Neural cell (in vitro differentiated cells): ENCODE measurements around the gene OR2W1.

Source experiments
- EP300 ChIP-seq: fragments of 450-650 bp; conservative IDR thresholded peaks from 2 replicates; pipeline ENCODE4 v1.6.1; 2014; ENCODE audit warnings: antibody characterized with exemption, mild to moderate bottlenecking, moderate library complexity; ENCODE audit not compliant: poor library complexity, severe bottlenecking
- EZH2 ChIP-seq: fragments of 200-600, 300-800 bp; shearing (Covaris generic), sonication (generic); IDR thresholded peaks from 2 replicates; pipeline ENCODE4 v1.6.1; 2014; ENCODE audit warnings: antibody characterized with exemption, low read length, borderline replicate concordance, mild to moderate bottlenecking; ENCODE audit not compliant: insufficient read depth, poor library complexity, severe bottlenecking
- MXI1 ChIP-seq: fragments of 450-650 bp; conservative IDR thresholded peaks from 2 replicates; pipeline ENCODE4 v1.6.1; 2014; ENCODE audit warnings: antibody characterized with exemption, mild to moderate bottlenecking; ENCODE audit not compliant: poor library complexity, severe bottlenecking
- POLR2AphosphoS5 ChIP-seq: IDR thresholded peaks from 2 replicates; pipeline ENCODE4 v1.6.1; 2012
- RAD21 ChIP-seq: fragments of 450-650 bp; conservative IDR thresholded peaks from 2 replicates; pipeline ENCODE4 v1.6.1; 2014; ENCODE audit warnings: antibody characterized with exemption, mild to moderate bottlenecking, moderate library complexity
- SMC3 ChIP-seq: fragments of 450-650 bp; conservative IDR thresholded peaks from 2 replicates; pipeline ENCODE4 v1.6.1; 2014; ENCODE audit warnings: antibody characterized with exemption, mild to moderate bottlenecking, moderate library complexity; ENCODE audit not compliant: poor library complexity
- TAF1 ChIP-seq: IDR thresholded peaks from 2 replicates; pipeline ENCODE4 v1.6.1; 2012; ENCODE audit warnings: low read depth
- TF ChIP-seq, protein P1 (sequence below): fragments of 450-650 bp; IDR thresholded peaks from 2 replicates; pipeline ENCODE4 v1.5.1; 2014; ENCODE audit warnings: antibody characterized with exemption, mild to moderate bottlenecking, moderate library complexity; ENCODE audit not compliant: poor library complexity, severe bottlenecking
- TF ChIP-seq, protein P2 (sequence below): IDR thresholded peaks from 2 replicates; pipeline ENCODE4 v1.6.1; 2012; ENCODE audit warnings: borderline replicate concordance

GRCh38 chr6:29025927-29026585, 18.9 kb downstream of the OR2W1 start:
- TF ChIP-seq, protein P1, sequence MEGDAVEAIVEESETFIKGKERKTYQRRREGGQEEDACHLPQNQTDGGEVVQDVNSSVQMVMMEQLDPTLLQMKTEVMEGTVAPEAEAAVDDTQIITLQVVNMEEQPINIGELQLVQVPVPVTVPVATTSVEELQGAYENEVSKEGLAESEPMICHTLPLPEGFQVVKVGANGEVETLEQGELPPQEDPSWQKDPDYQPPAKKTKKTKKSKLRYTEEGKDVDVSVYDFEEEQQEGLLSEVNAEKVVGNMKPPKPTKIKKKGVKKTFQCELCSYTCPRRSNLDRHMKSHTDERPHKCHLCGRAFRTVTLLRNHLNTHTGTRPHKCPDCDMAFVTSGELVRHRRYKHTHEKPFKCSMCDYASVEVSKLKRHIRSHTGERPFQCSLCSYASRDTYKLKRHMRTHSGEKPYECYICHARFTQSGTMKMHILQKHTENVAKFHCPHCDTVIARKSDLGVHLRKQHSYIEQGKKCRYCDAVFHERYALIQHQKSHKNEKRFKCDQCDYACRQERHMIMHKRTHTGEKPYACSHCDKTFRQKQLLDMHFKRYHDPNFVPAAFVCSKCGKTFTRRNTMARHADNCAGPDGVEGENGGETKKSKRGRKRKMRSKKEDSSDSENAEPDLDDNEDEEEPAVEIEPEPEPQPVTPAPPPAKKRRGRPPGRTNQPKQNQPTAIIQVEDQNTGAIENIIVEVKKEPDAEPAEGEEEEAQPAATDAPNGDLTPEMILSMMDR = no peak
- TF ChIP-seq TAF1 (no peak), MXI1 (no peak), POLR2AphosphoS5 (no peak), RAD21 (no peak), EZH2 (no peak), SMC3 (no peak), EP300 (no peak)
- TF ChIP-seq, protein P2, sequence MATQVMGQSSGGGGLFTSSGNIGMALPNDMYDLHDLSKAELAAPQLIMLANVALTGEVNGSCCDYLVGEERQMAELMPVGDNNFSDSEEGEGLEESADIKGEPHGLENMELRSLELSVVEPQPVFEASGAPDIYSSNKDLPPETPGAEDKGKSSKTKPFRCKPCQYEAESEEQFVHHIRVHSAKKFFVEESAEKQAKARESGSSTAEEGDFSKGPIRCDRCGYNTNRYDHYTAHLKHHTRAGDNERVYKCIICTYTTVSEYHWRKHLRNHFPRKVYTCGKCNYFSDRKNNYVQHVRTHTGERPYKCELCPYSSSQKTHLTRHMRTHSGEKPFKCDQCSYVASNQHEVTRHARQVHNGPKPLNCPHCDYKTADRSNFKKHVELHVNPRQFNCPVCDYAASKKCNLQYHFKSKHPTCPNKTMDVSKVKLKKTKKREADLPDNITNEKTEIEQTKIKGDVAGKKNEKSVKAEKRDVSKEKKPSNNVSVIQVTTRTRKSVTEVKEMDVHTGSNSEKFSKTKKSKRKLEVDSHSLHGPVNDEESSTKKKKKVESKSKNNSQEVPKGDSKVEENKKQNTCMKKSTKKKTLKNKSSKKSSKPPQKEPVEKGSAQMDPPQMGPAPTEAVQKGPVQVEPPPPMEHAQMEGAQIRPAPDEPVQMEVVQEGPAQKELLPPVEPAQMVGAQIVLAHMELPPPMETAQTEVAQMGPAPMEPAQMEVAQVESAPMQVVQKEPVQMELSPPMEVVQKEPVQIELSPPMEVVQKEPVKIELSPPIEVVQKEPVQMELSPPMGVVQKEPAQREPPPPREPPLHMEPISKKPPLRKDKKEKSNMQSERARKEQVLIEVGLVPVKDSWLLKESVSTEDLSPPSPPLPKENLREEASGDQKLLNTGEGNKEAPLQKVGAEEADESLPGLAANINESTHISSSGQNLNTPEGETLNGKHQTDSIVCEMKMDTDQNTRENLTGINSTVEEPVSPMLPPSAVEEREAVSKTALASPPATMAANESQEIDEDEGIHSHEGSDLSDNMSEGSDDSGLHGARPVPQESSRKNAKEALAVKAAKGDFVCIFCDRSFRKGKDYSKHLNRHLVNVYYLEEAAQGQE = no peak
